ENCODE data around the gene RNF8.
A peak's percentile ranks its signal among the peaks of the same experiment; 100 is the strongest.
"Not testable (repeated sequence)": the region's sequence is repeated elsewhere in the genome, so short reads cannot be mapped to it uniquely, and the experiment has no call there.

Gene RNF8

GRCh38 chr6:37441651-37442050 lies 87.9 kb downstream of the RNF8 start:
- Histone ChIP-seq H3K27ac (ENCODE audit: insufficient read depth, low read length, poor library complexity, severe bottlenecking) (no peak overlapping the region), H3K27me3 (replicated peaks; ENCODE audit: control insufficient read depth, insufficient read depth, low read length, poor library complexity, severe bottlenecking) (no peaks in the 10 kb centered on the region), H3K4me1 (ENCODE audit: control insufficient read depth, insufficient read depth, low read length, poor library complexity, severe bottlenecking) (peaks cover 4% of the 10 kb centered on the region), H3K36me3 (ENCODE audit: control insufficient read depth, insufficient read depth, low read length) (peaks cover 41% of the 10 kb centered on the region), H3K4me3 (ENCODE audit: insufficient read depth, low read depth, low read length, poor library complexity, severe bottlenecking) (no peak overlapping the region), H3K9me3 (ENCODE audit: control insufficient read depth, low read length) (no peaks in the 10 kb centered on the region)
- no peak for DNase-seq

- no peaks in the 10 kb centered on the region for H3K9me3 ChIP-seq (ENCODE audit: control insufficient read depth, low read length)
- peaks cover 46% of the 10 kb centered on the region for H3K36me3 ChIP-seq (ENCODE audit: control insufficient read depth, insufficient read depth, low read length)
- peak overlapping the region; percentile 32 for H3K4me3 ChIP-seq (ENCODE audit: insufficient read depth, low read depth, low read length, poor library complexity, severe bottlenecking)
- H3K4me1 ChIP-seq (ENCODE audit: control insufficient read depth, insufficient read depth, low read length, poor library complexity, severe bottlenecking), result peaks cover 4% of the 10 kb centered on the region
- H3K27ac ChIP-seq (ENCODE audit: insufficient read depth, low read length, poor library complexity, severe bottlenecking), result peak overlapping the region; percentile 50
- H3K27me3 ChIP-seq (replicated peaks; ENCODE audit: control insufficient read depth, insufficient read depth, low read length, poor library complexity, severe bottlenecking), result no peaks in the 10 kb centered on the region
- no peak for DNase-seq
These were observed 88.8 kb downstream of the RNF8 start for GRCh38 chr6:37442416-37443215.

DNA sequence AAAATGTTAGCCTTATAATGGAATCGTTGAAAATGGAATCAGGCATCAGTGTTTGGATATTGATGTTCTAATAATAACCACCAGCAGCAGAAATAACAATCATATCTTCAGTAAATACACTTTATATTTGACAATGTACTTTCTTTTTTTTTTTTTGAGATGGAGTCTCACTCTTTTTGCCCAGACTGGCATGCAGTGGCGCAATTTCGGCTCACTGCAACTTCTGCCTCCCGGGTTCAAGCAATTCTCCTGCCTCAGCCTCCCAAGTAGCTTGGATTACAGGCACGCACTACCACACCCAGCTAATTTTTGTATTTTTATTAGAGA lies 89.4 kb downstream of the RNF8 start:
- H3K9me3 ChIP-seq (ENCODE audit: control insufficient read depth, low read length); H3K27me3 ChIP-seq (replicated peaks; ENCODE audit: control insufficient read depth, insufficient read depth, low read length, poor library complexity, severe bottlenecking); DNase-seq; H3K4me1 ChIP-seq (ENCODE audit: control insufficient read depth, insufficient read depth, low read length, poor library complexity, severe bottlenecking): not testable (repeated sequence)
- Histone ChIP-seq H3K36me3 (ENCODE audit: control insufficient read depth, insufficient read depth, low read length) (peaks cover 44% of the 10 kb centered on the region), H3K4me3 (ENCODE audit: insufficient read depth, low read depth, low read length, poor library complexity, severe bottlenecking) (peak overlapping the region; percentile 17), H3K27ac (ENCODE audit: insufficient read depth, low read length, poor library complexity, severe bottlenecking) (peak overlapping the region; percentile 50)
